Aorta (tissue), 5 donors: ENCODE data around the gene KCNMA1. TPM values are rescaled to one million over a fixed set of nuclear protein-coding genes. Genes with fewer than 3 reads are reported as not detected.
A peak's percentile ranks its signal among the peaks of the same experiment; 100 is the strongest.

Experiments used
- ATAC-seq: fragments of 200-7000 bp; cut with Tn5 transposase; one replicate; pipeline ENCODE4 v1.9.1; 2022; ENCODE audit warnings: moderate library complexity; ENCODE audit not compliant: low FRiP score
- DNase-seq, 2 donors: peaks; one replicate each; pipeline ENCODE4 v3.0.0-alpha.2; 2020
- H3K27ac ChIP-seq, 2 donors: one replicate each; pipeline ENCODE4 v1.5.1; 2013; ENCODE audit warnings: low read length in 2 of 2, mild to moderate bottlenecking in 2 of 2, moderate library complexity in 2 of 2, control low read depth in 1 of 2, inconsistent platforms in 1 of 2, low read depth in 1 of 2
- H3K27me3 ChIP-seq, 2 donors: one replicate each; pipeline ENCODE4 v1.6.1; 2013; ENCODE audit warnings: control low read depth in 1 of 2, low read length in 1 of 2, mild to moderate bottlenecking in 1 of 2, moderate library complexity in 1 of 2; ENCODE audit not compliant: insufficient read depth in 2 of 2, control insufficient read depth in 1 of 2
- H3K36me3 ChIP-seq, 2 donors: one replicate each; pipeline ENCODE4 v1.6.1; 2013; ENCODE audit warnings: control low read depth in 1 of 2, low read length in 1 of 2, mild to moderate bottlenecking in 1 of 2; ENCODE audit not compliant: insufficient read depth in 2 of 2, control insufficient read depth in 1 of 2
- H3K4me1 ChIP-seq, 2 donors: one replicate each; pipeline ENCODE4 v1.6.1; 2013; ENCODE audit warnings: low read length in 2 of 2, control low read depth in 1 of 2, mild to moderate bottlenecking in 1 of 2, moderate library complexity in 1 of 2; ENCODE audit not compliant: insufficient read depth in 2 of 2, control insufficient read depth in 1 of 2
- H3K4me3 ChIP-seq, 2 donors: one replicate each; pipeline ENCODE4 v1.5.1; 2013; ENCODE audit warnings: low read length in 2 of 2, control low read depth in 1 of 2, mild to moderate bottlenecking in 1 of 2
- H3K9me3 ChIP-seq: one replicate; pipeline ENCODE4 v1.6.1; 2013; ENCODE audit warnings: mild to moderate bottlenecking, low read length; ENCODE audit not compliant: control insufficient read depth
- WGBS, 2 donors: extraction: QIAGEN DNeasy Blood & Tissue Kit; methylation state at CpG; one replicate each; pipeline ENCODE4 v1.1.7; 2013; 5-methylcytosine and 5-hydroxymethylcytosine counted together
- intact Hi-C, 2 donors: fragments of 100-400 bp; cut with DNase I; formaldehyde crosslinking; loops; one replicate each; pipeline versions ENCODE4 v1.14.2 to v1.15.0; 2022
- polyA plus RNA-seq, 2 donors: library from polyadenylated mRNA; stranded (reverse); fragments of 200-250 nt; gene quantifications; one replicate each; pipeline ENCODE4 v1.2.3, GENCODE V29; 2013
- total RNA-seq, 2 donors: library from RNA; stranded (reverse); fragmentation: NEBNext Ultra II Directional; extraction: Animal tissue kit (Norgen Biotek cat#: 25700); gene quantifications; one replicate each; pipeline ENCODE4 v1.2.1, GENCODE V29; 2021
- donor health status: healthy with polysubstance abuse.
- donor health status: Bipolar disorder and iron deficiency.
- donor health status: DM: no; HTN: no; CAD: no.
- donor health status: DM: no; HTN: no; CAD: no.
- donor health status: DM: yes; HTN: yes; CAD: no.

The KCNMA1 gene
- total and polyA plus RNA-seq, 4 donors = 36.8 to 163 (median 125) TPM

GRCh38 chr10:77267703-77268675, 369.6 kb downstream of the KCNMA1 start:
- no peak overlapping the region for H3K4me3 ChIP-seq
- no peaks in the 10 kb centered on the region for H3K36me3 ChIP-seq
- no peaks in the 10 kb centered on the region for H3K27me3 ChIP-seq
- peak; percentile 43 for ATAC-seq
- peak overlapping the region; percentile 60 to 88 for H3K27ac ChIP-seq
- peaks cover 2 to 7% of the 10 kb centered on the region in 2 donors for H3K4me1 ChIP-seq
- DNase-seq = no peak
- 39 to 55% methylated on average over 8 of the region's 8 CpGs for WGBS, 2 donors
- intact Hi-C loops = no loop called here
- no peaks in the 10 kb centered on the region for H3K9me3 ChIP-seq

- Histone ChIP-seq H3K27me3 (no peaks in the 10 kb centered on the region), H3K27ac (peak overlapping the region in 1 of 2 donors; percentile 64), H3K9me3 (no peaks in the 10 kb centered on the region), H3K4me3 (no peak overlapping the region), H3K36me3 (no peaks in the 10 kb centered on the region), H3K4me1 (peaks cover 2 to 7% of the 10 kb centered on the region in 2 donors)
- no peak for ATAC-seq
- DNase-seq = no peak
- 5 to 8% methylated on average over 2 of the region's 2 CpGs for WGBS, 2 donors
- intact Hi-C loops = no loop called here
These were observed 371.4 kb downstream of the KCNMA1 start for GRCh38 chr10:77266242-77266641.

GRCh38 chr10:77264527-77264926, 373.1 kb downstream of the KCNMA1 start:
- no peaks in the 10 kb centered on the region for H3K9me3 ChIP-seq
- 90 to 97% methylated on average over 3 of the region's 3 CpGs for WGBS, 2 donors

GRCh38 chr10:77264107-77264506, 373.5 kb downstream of the KCNMA1 start:
- ATAC-seq = no peak
- intact Hi-C loops = no loop called here
- H3K27ac ChIP-seq = no peak overlapping the region

More at GRCh38 chr10:77264527-77264926, 373.1 kb downstream of the KCNMA1 start:
- H3K4me1 ChIP-seq = peaks cover 2 to 7% of the 10 kb centered on the region in 2 donors
- no peak for DNase-seq
- no peaks in the 10 kb centered on the region for H3K36me3 ChIP-seq
- intact Hi-C loops = no loop called here
- ATAC-seq = no peak
- H3K27me3 ChIP-seq = no peaks in the 10 kb centered on the region
- H3K27ac ChIP-seq = no peak overlapping the region
- no peak overlapping the region for H3K4me3 ChIP-seq

GRCh38 chr10:77263700-77264099, 373.9 kb downstream of the KCNMA1 start:
- no peaks in the 10 kb centered on the region for H3K27me3 ChIP-seq
- no peak for ATAC-seq
- intact Hi-C loops = no loop called here
- no peak for DNase-seq
- peaks cover 2 to 7% of the 10 kb centered on the region in 2 donors for H3K4me1 ChIP-seq
- no peak overlapping the region for H3K4me3 ChIP-seq
- 88 to 91% methylated on average over 4 of the region's 4 CpGs for WGBS, 2 donors
- no peaks in the 10 kb centered on the region for H3K9me3 ChIP-seq
- no peaks in the 10 kb centered on the region for H3K36me3 ChIP-seq
- no peak overlapping the region for H3K27ac ChIP-seq

More at GRCh38 chr10:77264107-77264506, 373.5 kb downstream of the KCNMA1 start:
- Histone ChIP-seq H3K36me3 (no peaks in the 10 kb centered on the region), H3K4me1 (peaks cover 2 to 7% of the 10 kb centered on the region in 2 donors), H3K27me3 (no peaks in the 10 kb centered on the region), H3K4me3 (no peak overlapping the region), H3K9me3 (no peaks in the 10 kb centered on the region)
- no peak for DNase-seq
- 91 to 92% methylated on average over 4 of the region's 4 CpGs for WGBS, 2 donors

GRCh38 chr10:77261146-77261545, 376.5 kb downstream of the KCNMA1 start:
- Histone ChIP-seq H3K27ac (no peak overlapping the region), H3K36me3 (no peaks in the 10 kb centered on the region), H3K9me3 (no peaks in the 10 kb centered on the region), H3K4me1 (peaks cover under 1 to 4% of the 10 kb centered on the region in 2 donors), H3K27me3 (no peaks in the 10 kb centered on the region), H3K4me3 (no peak overlapping the region)
- DNase-seq (no peak), ATAC-seq (no peak)
- intact Hi-C loops = no loop called here
- 90 to 95% methylated on average over 3 of the region's 3 CpGs for WGBS, 2 donors

- intact Hi-C loops = no loop called here
- no peak overlapping the region for H3K4me3 ChIP-seq
- H3K36me3 ChIP-seq = no peaks in the 10 kb centered on the region
- 78 to 79% methylated on average over 4 of the region's 4 CpGs for WGBS, 2 donors
- H3K27ac ChIP-seq = no peak overlapping the region
- H3K27me3 ChIP-seq = no peaks in the 10 kb centered on the region
- no peak for DNase-seq
- ATAC-seq = no peak
- no peaks in the 10 kb centered on the region for H3K4me1 ChIP-seq
- no peaks in the 10 kb centered on the region for H3K9me3 ChIP-seq
These were observed 378.3 kb downstream of the KCNMA1 start for GRCh38 chr10:77259171-77259874.

- intact Hi-C loops = no loop called here
- Histone ChIP-seq H3K9me3 (no peaks in the 10 kb centered on the region), H3K4me1 (no peaks in the 10 kb centered on the region), H3K27ac (no peak overlapping the region), H3K4me3 (no peak overlapping the region), H3K36me3 (no peaks in the 10 kb centered on the region), H3K27me3 (no peaks in the 10 kb centered on the region)
- DNase-seq (no peak), ATAC-seq (no peak)
- 95 to 98% methylated on average over 2 of the region's 2 CpGs for WGBS, 2 donors
These were observed 381.3 kb downstream of the KCNMA1 start for GRCh38 chr10:77256346-77256745.
